HL-60 (cell line): ENCODE results near the gene DMBT1.

Experiments
- DNase-seq, 2 experiments: peaks; one replicate each; pipeline ENCODE4 v3.0.0-alpha.2; 2010 to 2020; ENCODE audit warnings: low read depth in 1 of 2, low spot score in 1 of 2
- H3K27ac ChIP-seq: fragments of 250-450 bp; sonication (Bioruptor Pico); replicated peaks from 2 replicates; pipeline ENCODE4 v1.5.1; 2020; ENCODE audit warnings: mild to moderate bottlenecking, moderate library complexity
- H3K27me3 ChIP-seq: fragments of 250-450 bp; sonication (Bioruptor Pico); 2 replicates; pipeline ENCODE4 v1.5.1; 2021; ENCODE audit warnings: mild to moderate bottlenecking, moderate library complexity; ENCODE audit not compliant: insufficient read depth, poor library complexity, severe bottlenecking
- H3K4me3 ChIP-seq: replicated peaks from 2 replicates; pipeline ENCODE4 v1.5.1; 2011; ENCODE audit warnings: mild to moderate bottlenecking, control low read depth, low read length; ENCODE audit not compliant: insufficient read depth
- CTCF ChIP-seq: IDR thresholded peaks from one replicate; pipeline ENCODE4 v1.5.1; 2011; ENCODE audit warnings: low read length, control low read depth, inconsistent platforms; ENCODE audit not compliant: insufficient read depth
- GABPA ChIP-seq: IDR thresholded peaks from 2 replicates; pipeline ENCODE4 v1.6.1; 2012; ENCODE audit warnings: low read depth
- POLR2AphosphoS5 ChIP-seq: IDR thresholded peaks from 2 replicates; pipeline ENCODE4 v1.6.1; 2012; ENCODE audit warnings: low read depth
- REST ChIP-seq: IDR thresholded peaks from 2 replicates; pipeline ENCODE4 v1.6.1; 2012; ENCODE audit warnings: low read depth; ENCODE audit not compliant: insufficient replicate concordance
- SPI1 ChIP-seq: IDR thresholded peaks from 2 replicates; pipeline ENCODE4 v1.6.1; 2012; ENCODE audit warnings: low read depth, mild to moderate bottlenecking, borderline replicate concordance

Gene DMBT1

GRCh38 chr10:122665329-122665860 is 104.8 kb downstream of the DMBT1 start:
- Histone ChIP-seq H3K4me3 (no peak overlapping the region), H3K27ac (no peak overlapping the region), H3K27me3 (peaks cover 5% of the 10 kb centered on the region)
- TF ChIP-seq CTCF (no peak), POLR2AphosphoS5 (no peak), GABPA (no peak), SPI1 (no peak)
- no peak for DNase-seq

DNA sequence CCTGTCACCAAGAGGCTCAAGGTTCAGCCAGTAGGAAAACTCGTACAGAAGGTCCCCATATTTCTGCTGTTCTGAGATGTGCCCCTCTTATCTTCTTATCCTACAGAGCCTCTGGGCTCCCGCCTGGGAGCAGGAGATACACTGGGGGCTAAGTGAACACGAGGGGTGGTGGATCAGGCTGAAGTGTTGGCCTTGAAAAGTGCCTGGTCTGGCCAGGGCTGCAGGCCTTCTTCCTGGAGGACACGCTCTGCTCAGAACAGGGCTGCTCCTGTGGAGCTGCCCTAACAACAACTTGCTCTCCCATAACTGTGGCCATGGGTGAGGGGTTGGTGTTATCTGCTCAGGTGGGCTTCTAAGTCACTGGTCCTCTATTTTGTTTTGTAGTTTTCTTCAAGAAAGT is 105.4 kb downstream of the DMBT1 start:
- DNase-seq: no peak
- TF ChIP-seq POLR2AphosphoS5 (no peak), CTCF (no peak), REST (no peak), SPI1 (no peak), GABPA (no peak)
- H3K27ac ChIP-seq: no peak overlapping the region
- peaks cover 5% of the 10 kb centered on the region for H3K27me3 ChIP-seq
- no peak overlapping the region for H3K4me3 ChIP-seq

DNA sequence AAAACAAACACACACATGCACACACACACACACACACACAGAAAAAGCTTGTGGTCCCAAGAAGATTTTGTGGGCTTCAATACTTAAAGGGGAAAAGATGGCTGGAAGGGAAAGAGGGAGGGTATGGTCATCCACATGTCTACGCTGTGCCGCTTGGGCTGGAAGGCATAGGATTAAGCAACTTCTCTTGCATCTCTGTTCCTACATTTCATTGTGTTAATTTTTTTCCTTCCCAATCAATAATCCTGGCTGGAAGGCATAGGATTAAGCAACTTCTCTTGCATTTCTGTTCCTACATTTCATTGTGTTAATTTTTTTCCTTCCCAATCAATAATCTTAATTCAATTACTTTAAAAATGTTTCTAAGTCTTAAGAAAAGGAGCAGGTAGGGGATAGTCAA is 108.5 kb downstream of the DMBT1 start:
- DNase-seq: no peak
- no peak overlapping the region for H3K4me3 ChIP-seq
- TF ChIP-seq CTCF (no peak), GABPA (no peak), REST (no peak), POLR2AphosphoS5 (no peak), SPI1 (no peak)
- H3K27me3 ChIP-seq: peaks cover 2% of the 10 kb centered on the region
- no peak overlapping the region for H3K27ac ChIP-seq

DNA sequence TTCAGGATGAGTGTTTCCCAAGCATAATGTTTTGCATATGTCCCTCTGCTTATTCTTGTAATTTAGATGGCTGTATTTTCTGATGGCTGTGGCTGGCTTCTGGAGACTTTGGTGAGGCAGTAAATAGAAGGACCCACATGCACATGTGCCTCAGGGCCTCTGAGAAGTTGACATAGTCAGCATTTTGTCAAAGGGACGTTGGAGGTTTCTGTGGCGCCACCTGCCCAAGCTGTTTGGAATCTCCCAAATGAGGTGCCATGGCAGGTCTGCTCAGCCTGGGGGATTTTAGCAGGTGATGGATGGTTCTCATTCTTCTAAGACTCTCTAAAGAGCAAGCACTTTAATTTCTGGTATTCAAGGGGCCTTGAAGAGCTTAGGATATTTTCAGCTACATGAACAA is 109.3 kb downstream of the DMBT1 start:
- H3K27ac ChIP-seq: no peak overlapping the region
- DNase-seq: no peak
- H3K4me3 ChIP-seq: no peak overlapping the region
- H3K27me3 ChIP-seq: peaks cover 2% of the 10 kb centered on the region
- no peak for TF ChIP-seq GABPA
- TF ChIP-seq SPI1: no peak
- no peak for TF ChIP-seq CTCF
- no peak for TF ChIP-seq REST
- TF ChIP-seq POLR2AphosphoS5: no peak
